Liver (tissue), 9 donors: ENCODE results near the gene ATP6V1C2. TPM values are rescaled to one million over a fixed set of nuclear protein-coding genes. Genes with fewer than 3 reads are reported as not detected.

Experiments
- DNase-seq: peaks from one replicate; pipeline ENCODE4 v3.0.0-alpha.2; 2017; ENCODE audit warnings: low spot score
- H3K27ac ChIP-seq, 2 donors: one replicate each; pipeline ENCODE4 v1.7.0; 2013; ENCODE audit warnings: inconsistent platforms in 2 of 2, low read length in 2 of 2, control low read depth in 1 of 2, low read depth in 1 of 2, mild to moderate bottlenecking in 1 of 2
- H3K27me3 ChIP-seq, 4 donors: one replicate each; pipeline versions ENCODE4 v1.6.1 to v1.7.0; 2013; ENCODE audit warnings: low read length in 3 of 4, inconsistent platforms in 1 of 4, mild to moderate bottlenecking in 1 of 4, moderate library complexity in 1 of 4; ENCODE audit not compliant: control insufficient read depth in 4 of 4, insufficient read depth in 4 of 4
- H3K36me3 ChIP-seq, 4 donors: one replicate each; pipeline versions ENCODE4 v1.6.1 to v1.7.0; 2013; ENCODE audit warnings: low read length in 3 of 4, mild to moderate bottlenecking in 3 of 4, low read depth in 1 of 4, moderate library complexity in 1 of 4; ENCODE audit not compliant: control insufficient read depth in 4 of 4, insufficient read depth in 3 of 4
- H3K4me1 ChIP-seq, 4 donors: one replicate each; pipeline versions ENCODE4 v1.6.1 to v1.7.0; 2013; ENCODE audit warnings: low read length in 3 of 4, mild to moderate bottlenecking in 3 of 4, moderate library complexity in 1 of 4; ENCODE audit not compliant: control insufficient read depth in 4 of 4, insufficient read depth in 4 of 4
- H3K4me3 ChIP-seq, 3 donors: one replicate each; pipeline versions ENCODE4 v1.6.1 to v1.7.0; 2013; ENCODE audit warnings: low read length in 3 of 3, control low read depth in 1 of 3, low read depth in 1 of 3, mild to moderate bottlenecking in 1 of 3
- H3K9ac ChIP-seq, 2 donors: one replicate each; pipeline ENCODE4 v1.7.0; 2013; ENCODE audit warnings: low read length in 2 of 2, mild to moderate bottlenecking in 2 of 2, moderate library complexity in 2 of 2, control low read depth in 1 of 2, low read depth in 1 of 2
- H3K9me3 ChIP-seq, 4 donors: one replicate each; pipeline versions ENCODE4 v1.6.1 to v1.7.0; 2013; ENCODE audit warnings: low read length in 3 of 4; ENCODE audit not compliant: control insufficient read depth in 4 of 4
- ATF3 ChIP-seq: IDR thresholded peaks from 2 replicates; pipeline ENCODE4 v1.6.1; 2016; ENCODE audit warnings: antibody characterized with exemption
- CTCF ChIP-seq: fragments of 150-350 bp; IDR thresholded peaks from 2 replicates; pipeline ENCODE4 v1.5.1; 2017; ENCODE audit warnings: improper control_type of control experiment, low read depth, low read length; ENCODE audit not compliant: missing input control
- EGR1 ChIP-seq, 2 donors: IDR thresholded peaks; 2 replicates each; pipeline ENCODE4 v1.6.1; 2016 to 2018; ENCODE audit warnings: antibody characterized with exemption in 2 of 2, low read depth in 2 of 2
- FOXA1 ChIP-seq: IDR thresholded peaks from 2 replicates; pipeline ENCODE4 v1.6.1; 2016; ENCODE audit warnings: antibody characterized with exemption
- FOXA2 ChIP-seq: IDR thresholded peaks from 2 replicates; pipeline ENCODE4 v1.6.1; 2016; ENCODE audit warnings: antibody characterized with exemption
- GABPA ChIP-seq, 2 donors: IDR thresholded peaks in 1 of 2; conservative IDR thresholded peaks in 1 of 2; 2 replicates each; pipeline ENCODE4 v1.6.1; 2016; ENCODE audit warnings: antibody characterized with exemption in 2 of 2, mild to moderate bottlenecking in 1 of 2, moderate library complexity in 1 of 2
- HNF4A ChIP-seq, 2 donors: conservative IDR thresholded peaks; 2 replicates each; pipeline ENCODE4 v1.6.1; 2016; ENCODE audit warnings: antibody characterized with exemption in 2 of 2, mild to moderate bottlenecking in 2 of 2
- HNF4G ChIP-seq: IDR thresholded peaks from 2 replicates; pipeline ENCODE4 v1.6.1; 2016; ENCODE audit warnings: antibody characterized with exemption
- JUND ChIP-seq, 2 donors: IDR thresholded peaks; 2 replicates each; pipeline ENCODE4 v1.6.1; 2016; ENCODE audit warnings: antibody characterized with exemption in 2 of 2
- MAX ChIP-seq: IDR thresholded peaks from 2 replicates; pipeline ENCODE4 v1.6.1; 2016; ENCODE audit warnings: antibody characterized with exemption
- NR2F2 ChIP-seq: IDR thresholded peaks from 2 replicates; pipeline ENCODE4 v1.6.1; 2016; ENCODE audit warnings: antibody characterized with exemption
- RAD21 ChIP-seq, 2 donors: IDR thresholded peaks; 2 replicates each; pipeline ENCODE4 v1.6.1; 2016; ENCODE audit warnings: antibody characterized with exemption in 2 of 2, mild to moderate bottlenecking in 2 of 2
- REST ChIP-seq: IDR thresholded peaks from 2 replicates; pipeline ENCODE4 v1.6.1; 2016; ENCODE audit warnings: antibody characterized with exemption, mild to moderate bottlenecking
- RXRA ChIP-seq, 2 donors: IDR thresholded peaks; 2 replicates each; pipeline ENCODE4 v1.6.1; 2017 to 2018; ENCODE audit warnings: antibody characterized with exemption in 2 of 2, mild to moderate bottlenecking in 1 of 2
- SP1 ChIP-seq: IDR thresholded peaks from 2 replicates; pipeline ENCODE4 v1.6.1; 2018; ENCODE audit warnings: antibody characterized with exemption, mild to moderate bottlenecking
- TAF1 ChIP-seq: conservative IDR thresholded peaks from 2 replicates; pipeline ENCODE4 v1.6.1; 2016; ENCODE audit warnings: antibody characterized with exemption, mild to moderate bottlenecking
- ZBTB33 ChIP-seq: IDR thresholded peaks from 2 replicates; pipeline ENCODE4 v1.6.1; 2016; ENCODE audit warnings: antibody characterized with exemption
- WGBS: extraction: QIAGEN DNeasy Blood & Tissue Kit; methylation state at CpG from one replicate; pipeline ENCODE4 v1.1.7; 2013; 5-methylcytosine and 5-hydroxymethylcytosine counted together
- polyA plus RNA-seq, 2 donors: library from polyadenylated mRNA; stranded (reverse) in 1 of 2; unstranded in 1 of 2; fragments of 200-250 nt in 1 of 2; fragments of >200 nt in 1 of 2; fragmentation: Nextera tagmentation in 1 of 2; extraction: Ambion mirVana in 1 of 2; gene quantifications; one replicate each; pipeline versions ENCODE4 v1.2.1 to v1.2.3, GENCODE V29; 2013 to 2015
- total RNA-seq, 2 donors: library from RNA; depleted of rRNA; stranded (reverse); fragments of >200 nt; gene quantifications; one replicate each; pipeline ENCODE4 v1.2.3, GENCODE V29; 2014
- donor health status: healthy.
- donor health status: healthy.
- donor health status: healthy.
- donor health status: healthy.
- donor health status: healthy.

Gene ATP6V1C2
- total and polyA plus RNA-seq, 4 donors = 0.08 to 0.66 (median 0.33) TPM

GRCh38 chr2:10792001-10792634 is 70.7 kb downstream of the ATP6V1C2 start (continued):
- no peak for TF ChIP-seq ZBTB33

GRCh38 chr2:10792660-10793400 is 71.4 kb downstream of the ATP6V1C2 start:
- TF ChIP-seq ZBTB33 (no peak), ATF3 (no peak)
- Histone ChIP-seq H3K4me1 (peaks cover 0 to 2% (median 0%) of the 10 kb centered on the region in 4 donors), H3K9ac (no peak overlapping the region), H3K4me3 (no peak overlapping the region), H3K36me3 (peaks cover 19 to 76% (median 63%) of the 10 kb centered on the region in 4 donors), H3K27ac (no peak overlapping the region), H3K9me3 (no peaks in the 10 kb centered on the region), H3K27me3 (no peaks in the 10 kb centered on the region)
- no peak for DNase-seq
- 94% methylated on average over 17 of the region's 17 CpGs for WGBS

- peaks cover 21 to 68% (median 61%) of the 10 kb centered on the region in 4 donors for H3K36me3 ChIP-seq
- 93% methylated on average over 1 of the region's 1 CpG for WGBS
- H3K27ac ChIP-seq = no peak overlapping the region
- H3K9ac ChIP-seq = no peak overlapping the region
- H3K4me3 ChIP-seq = no peak overlapping the region
- H3K27me3 ChIP-seq = no peaks in the 10 kb centered on the region
- peaks cover 0 to 2% (median 0%) of the 10 kb centered on the region in 4 donors for H3K4me1 ChIP-seq
- H3K9me3 ChIP-seq = no peaks in the 10 kb centered on the region
- no peak for DNase-seq
- TF ChIP-seq HNF4A (conservative IDR thresholded peaks at IDR 0.05) (no peak), EGR1 (IDR thresholded peaks at IDR 0.05; ENCODE audit: low read depth in 2 of 2) (no peak), HNF4G (no peak), REST (no peak), RXRA (IDR thresholded peaks at IDR 0.05) (no peak), JUND (IDR thresholded peaks at IDR 0.05) (no peak), FOXA2 (no peak), ZBTB33 (no peak), RAD21 (IDR thresholded peaks at IDR 0.05) (no peak), FOXA1 (no peak), TAF1 (no peak), CTCF (no peak), SP1 (no peak), NR2F2 (no peak), GABPA (IDR thresholded peaks at IDR 0.05 in 1 of 2, conservative IDR thresholded peaks at IDR 0.05 in 1 of 2) (no peak), MAX (no peak)
Measured at GRCh38 chr2:10793816-10794215, 72.4 kb downstream of the ATP6V1C2 start.
